Lower lobe of right lung (tissue), 2 donors: ENCODE data around the gene MYDGF. TPM values are rescaled to one million over a fixed set of nuclear protein-coding genes. Genes with fewer than 3 reads are reported as not detected.
A peak's percentile ranks its signal among the peaks of the same experiment; 100 is the strongest.

Experiments
- ATAC-seq, 2 donors: fragments of 200-7000 bp; cut with Tn5 transposase; one replicate each; pipeline ENCODE4 v1.9.1; 2020 to 2022; ENCODE audit warnings: mild to moderate bottlenecking in 2 of 2, moderate library complexity in 2 of 2
- DNase-seq: peaks from one replicate; pipeline ENCODE4 v3.0.0-alpha.2; 2020
- H3K27ac ChIP-seq: fragments of 200-600 bp; one replicate; pipeline ENCODE4 v1.8.0; 2022
- H3K27me3 ChIP-seq: fragments of 200-600 bp; one replicate; pipeline ENCODE4 v1.8.0; 2022; ENCODE audit warnings: low read depth
- H3K36me3 ChIP-seq: fragments of 200-600 bp; one replicate; pipeline ENCODE4 v1.8.0; 2022; ENCODE audit warnings: mild to moderate bottlenecking
- H3K4me1 ChIP-seq: fragments of 200-600 bp; one replicate; pipeline ENCODE4 v1.8.0; 2022
- H3K4me3 ChIP-seq: fragments of 200-600 bp; one replicate; pipeline ENCODE4 v1.8.0; 2022; ENCODE audit warnings: mild to moderate bottlenecking
- H3K9me3 ChIP-seq: fragments of 200-600 bp; one replicate; pipeline ENCODE4 v1.8.0; 2022
- CTCF ChIP-seq: fragments of 200-600 bp; IDR thresholded peaks from one replicate; pipeline ENCODE4 v1.8.0; 2022; ENCODE audit warnings: antibody characterized with exemption, mild to moderate bottlenecking
- intact Hi-C: fragments of 100-400 bp; cut with DNase I; formaldehyde crosslinking; loops from one replicate; pipeline ENCODE4 v1.11.0; 2022
- total RNA-seq: library from RNA; stranded (reverse); fragmentation: NEBNext Ultra II Directional; extraction: Animal tissue kit (Norgen Biotek cat#: 25700); gene quantifications from one replicate; pipeline ENCODE4 v1.2.1, GENCODE V29; 2021
- donor health status: DM: no; HTN: yes; CAD: no; lungs with severe emphysema.

MYDGF gene
- total RNA-seq, 1 donor from 2014 or later = 91.6 TPM

- Histone ChIP-seq H3K4me3 (no peak overlapping the region), H3K4me1 (peaks cover 16% of the 10 kb centered on the region), H3K27ac (no peak overlapping the region), H3K36me3 (no peaks in the 10 kb centered on the region), H3K9me3 (no peaks in the 10 kb centered on the region), H3K27me3 (no peaks in the 10 kb centered on the region)
- peak; percentile 77 for DNase-seq
- intact Hi-C loops = no loop called here
- TF ChIP-seq CTCF = peak; percentile 77
- ATAC-seq = peak; percentile 75 to 89
These were observed 36.8 kb downstream of the MYDGF start for GRCh38 chr19:4633140-4633967.

- Histone ChIP-seq H3K9me3 (no peaks in the 10 kb centered on the region), H3K4me1 (no peaks in the 10 kb centered on the region), H3K4me3 (no peak overlapping the region), H3K36me3 (no peaks in the 10 kb centered on the region), H3K27me3 (peaks cover 24% of the 10 kb centered on the region), H3K27ac (no peak overlapping the region)
- no peak for DNase-seq
- ATAC-seq = no peak
- intact Hi-C loops = no loop called here
- no peak for TF ChIP-seq CTCF
These were observed 45.3 kb downstream of the MYDGF start for GRCh38 chr19:4624733-4625362.

- Histone ChIP-seq H3K27me3 (peaks cover 29% of the 10 kb centered on the region), H3K4me1 (no peaks in the 10 kb centered on the region), H3K9me3 (no peaks in the 10 kb centered on the region), H3K4me3 (no peak overlapping the region), H3K36me3 (no peaks in the 10 kb centered on the region), H3K27ac (no peak overlapping the region)
- no peak for DNase-seq
- no peak for TF ChIP-seq CTCF
- ATAC-seq = no peak
- intact Hi-C loops = no loop called here
These were observed 45.8 kb downstream of the MYDGF start for GRCh38 chr19:4624301-4624700.

- Histone ChIP-seq H3K27ac (no peak overlapping the region), H3K9me3 (no peaks in the 10 kb centered on the region), H3K27me3 (peaks cover 25% of the 10 kb centered on the region), H3K4me1 (no peaks in the 10 kb centered on the region), H3K4me3 (no peak overlapping the region), H3K36me3 (no peaks in the 10 kb centered on the region)
- intact Hi-C loops = no loop called here
- ATAC-seq (no peak), DNase-seq (no peak)
- TF ChIP-seq CTCF = no peak
These were observed 47.3 kb downstream of the MYDGF start for GRCh38 chr19:4622695-4623421.

GRCh38 chr19:4620675-4621074, 49.5 kb downstream of the MYDGF start:
- peaks cover 22% of the 10 kb centered on the region for H3K27me3 ChIP-seq
- intact Hi-C loops = no loop called here
- DNase-seq (no peak), ATAC-seq (no peak)
- no peak overlapping the region for H3K4me3 ChIP-seq
- no peak for TF ChIP-seq CTCF
- H3K4me1 ChIP-seq = no peaks in the 10 kb centered on the region
- H3K36me3 ChIP-seq = no peaks in the 10 kb centered on the region
- H3K9me3 ChIP-seq = no peaks in the 10 kb centered on the region
- no peak overlapping the region for H3K27ac ChIP-seq
